ENCODE results near the gene MASP1. TPM values are rescaled to one million over a fixed set of nuclear protein-coding genes. Genes with fewer than 3 reads are reported as not detected.

The MASP1 gene
- total RNA-seq, 1 donor from 2014 or later = not detected

DNA sequence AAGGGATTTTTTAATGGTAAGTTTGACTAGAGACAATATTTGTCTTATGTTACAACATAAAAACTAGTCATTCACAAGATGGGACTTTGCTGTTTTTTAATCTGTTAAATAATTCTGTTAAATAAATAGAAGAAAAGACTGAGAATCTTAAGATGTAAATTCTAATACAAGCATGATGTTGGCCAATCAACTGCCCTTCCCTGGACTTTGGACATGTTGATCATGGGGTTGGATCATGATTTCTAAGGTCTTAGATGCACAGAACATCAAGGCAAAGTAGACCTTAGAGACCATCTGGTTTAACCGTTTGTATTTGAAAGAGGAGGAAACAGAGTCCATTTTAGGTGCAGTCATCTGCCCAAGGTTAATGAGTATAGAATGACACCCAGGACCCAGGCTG, 10.9 kb downstream of the MASP1 start:
- Histone ChIP-seq H3K4me3 (ENCODE audit: low read depth, low read length) (no peak overlapping the region), H3K36me3 (ENCODE audit: control insufficient read depth, insufficient read depth, low read length) (no peaks in the 10 kb centered on the region)
- TF ChIP-seq, protein P1, sequence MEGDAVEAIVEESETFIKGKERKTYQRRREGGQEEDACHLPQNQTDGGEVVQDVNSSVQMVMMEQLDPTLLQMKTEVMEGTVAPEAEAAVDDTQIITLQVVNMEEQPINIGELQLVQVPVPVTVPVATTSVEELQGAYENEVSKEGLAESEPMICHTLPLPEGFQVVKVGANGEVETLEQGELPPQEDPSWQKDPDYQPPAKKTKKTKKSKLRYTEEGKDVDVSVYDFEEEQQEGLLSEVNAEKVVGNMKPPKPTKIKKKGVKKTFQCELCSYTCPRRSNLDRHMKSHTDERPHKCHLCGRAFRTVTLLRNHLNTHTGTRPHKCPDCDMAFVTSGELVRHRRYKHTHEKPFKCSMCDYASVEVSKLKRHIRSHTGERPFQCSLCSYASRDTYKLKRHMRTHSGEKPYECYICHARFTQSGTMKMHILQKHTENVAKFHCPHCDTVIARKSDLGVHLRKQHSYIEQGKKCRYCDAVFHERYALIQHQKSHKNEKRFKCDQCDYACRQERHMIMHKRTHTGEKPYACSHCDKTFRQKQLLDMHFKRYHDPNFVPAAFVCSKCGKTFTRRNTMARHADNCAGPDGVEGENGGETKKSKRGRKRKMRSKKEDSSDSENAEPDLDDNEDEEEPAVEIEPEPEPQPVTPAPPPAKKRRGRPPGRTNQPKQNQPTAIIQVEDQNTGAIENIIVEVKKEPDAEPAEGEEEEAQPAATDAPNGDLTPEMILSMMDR (IDR thresholded peaks at IDR 0.05; ENCODE audit: insufficient read depth, low read length, poor library complexity, severe bottlenecking) = no peak

DNA sequence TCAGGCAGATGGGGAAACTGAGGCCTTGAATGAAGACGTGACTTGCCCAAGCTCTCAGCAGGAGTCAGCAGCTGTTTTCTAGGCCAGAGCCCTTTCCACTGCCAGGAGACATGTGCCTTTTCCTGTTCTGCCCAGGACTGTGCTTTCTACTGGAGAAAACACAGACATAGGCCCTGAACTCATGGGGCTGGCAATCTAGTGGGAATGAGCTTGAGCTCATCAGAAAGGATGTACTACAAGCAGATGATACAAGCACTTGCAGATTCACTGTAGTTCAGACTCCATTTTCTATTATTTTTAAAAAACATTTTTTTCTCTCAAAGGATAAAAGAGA, 14.4 kb downstream of the MASP1 start:
- Histone ChIP-seq H3K36me3 (ENCODE audit: control insufficient read depth, insufficient read depth, low read length) (no peaks in the 10 kb centered on the region), H3K27me3 (ENCODE audit: control insufficient read depth, insufficient read depth, low read length) (no peaks in the 10 kb centered on the region), H3K4me3 (ENCODE audit: low read depth, low read length) (no peak overlapping the region)
- no peak for DNase-seq (ENCODE audit: low read depth)
- TF ChIP-seq, protein P1 (IDR thresholded peaks at IDR 0.05; ENCODE audit: insufficient read depth, low read length, poor library complexity, severe bottlenecking) = no peak

More for the DNA sequence above, 10.9 kb downstream of the MASP1 start:
- no peak for DNase-seq (ENCODE audit: low read depth)
- H3K27me3 ChIP-seq (ENCODE audit: control insufficient read depth, insufficient read depth, low read length) = no peaks in the 10 kb centered on the region

DNA sequence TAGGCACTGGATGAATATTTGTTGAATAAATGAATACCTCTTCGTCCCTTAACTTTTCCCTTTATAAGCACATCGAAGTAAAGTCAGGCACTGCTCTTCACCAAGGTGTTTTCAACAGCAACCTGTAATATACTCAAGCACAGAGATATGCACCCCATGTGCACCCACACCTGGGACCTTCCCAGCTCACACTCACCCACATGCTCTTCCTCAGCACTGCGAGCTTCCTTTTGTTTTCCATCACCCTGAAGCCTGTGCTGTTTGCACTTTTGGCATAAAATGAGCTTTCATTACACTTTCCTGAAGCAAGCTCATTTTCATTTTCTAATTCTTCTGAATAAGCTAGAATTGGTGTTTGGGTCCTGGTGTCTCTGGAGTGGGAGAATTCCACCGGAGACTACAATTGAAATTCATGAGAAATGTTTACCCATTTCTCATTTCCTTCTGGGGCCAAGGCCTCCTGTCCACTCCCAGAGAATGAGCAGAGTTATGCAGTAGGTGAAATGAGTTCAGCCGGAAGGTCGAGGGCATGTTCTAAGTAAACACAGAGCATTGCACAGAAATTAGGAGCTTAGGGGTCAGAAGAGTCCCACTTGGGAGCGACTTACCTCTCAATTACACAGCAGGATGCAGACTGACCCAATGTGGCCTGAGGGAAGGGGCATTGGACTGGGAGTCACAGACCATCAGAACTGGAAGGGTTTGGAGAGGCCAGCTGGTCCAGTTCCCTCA, 15.0 kb downstream of the MASP1 start:
- Histone ChIP-seq H3K36me3 (ENCODE audit: control insufficient read depth, insufficient read depth, low read length) (no peaks in the 10 kb centered on the region), H3K27me3 (ENCODE audit: control insufficient read depth, insufficient read depth, low read length) (no peaks in the 10 kb centered on the region), H3K4me3 (ENCODE audit: low read depth, low read length) (no peak overlapping the region)
- TF ChIP-seq, protein P1 (IDR thresholded peaks at IDR 0.05; ENCODE audit: insufficient read depth, low read length, poor library complexity, severe bottlenecking) = no peak
- DNase-seq (ENCODE audit: low read depth) = no peak

DNA sequence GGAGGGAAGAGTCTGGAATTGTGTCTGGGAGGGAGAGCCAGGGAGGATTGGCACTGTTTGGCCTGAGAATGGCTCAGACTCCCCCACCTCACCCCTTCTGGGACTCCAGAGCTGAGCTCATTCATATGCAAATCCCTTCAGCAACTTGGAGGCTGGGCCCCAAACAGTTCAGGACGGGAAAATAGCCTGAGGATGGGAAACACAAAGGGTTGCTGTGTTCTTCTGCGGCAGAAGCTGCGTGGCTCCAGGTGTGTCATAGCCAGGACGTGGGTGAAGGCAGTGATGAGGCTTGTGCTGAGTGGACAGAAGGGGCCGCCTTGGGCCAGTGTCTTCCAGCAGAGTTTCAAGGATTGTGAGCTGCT, 16.6 kb downstream of the MASP1 start:
- TF ChIP-seq, protein P1 (IDR thresholded peaks at IDR 0.05; ENCODE audit: insufficient read depth, low read length, poor library complexity, severe bottlenecking) = no peak
- H3K4me3 ChIP-seq (ENCODE audit: low read depth, low read length) = no peak overlapping the region
- H3K27me3 ChIP-seq (ENCODE audit: control insufficient read depth, insufficient read depth, low read length) = no peaks in the 10 kb centered on the region
- no peaks in the 10 kb centered on the region for H3K36me3 ChIP-seq (ENCODE audit: control insufficient read depth, insufficient read depth, low read length)
- DNase-seq (ENCODE audit: low read depth) = no peak

DNA sequence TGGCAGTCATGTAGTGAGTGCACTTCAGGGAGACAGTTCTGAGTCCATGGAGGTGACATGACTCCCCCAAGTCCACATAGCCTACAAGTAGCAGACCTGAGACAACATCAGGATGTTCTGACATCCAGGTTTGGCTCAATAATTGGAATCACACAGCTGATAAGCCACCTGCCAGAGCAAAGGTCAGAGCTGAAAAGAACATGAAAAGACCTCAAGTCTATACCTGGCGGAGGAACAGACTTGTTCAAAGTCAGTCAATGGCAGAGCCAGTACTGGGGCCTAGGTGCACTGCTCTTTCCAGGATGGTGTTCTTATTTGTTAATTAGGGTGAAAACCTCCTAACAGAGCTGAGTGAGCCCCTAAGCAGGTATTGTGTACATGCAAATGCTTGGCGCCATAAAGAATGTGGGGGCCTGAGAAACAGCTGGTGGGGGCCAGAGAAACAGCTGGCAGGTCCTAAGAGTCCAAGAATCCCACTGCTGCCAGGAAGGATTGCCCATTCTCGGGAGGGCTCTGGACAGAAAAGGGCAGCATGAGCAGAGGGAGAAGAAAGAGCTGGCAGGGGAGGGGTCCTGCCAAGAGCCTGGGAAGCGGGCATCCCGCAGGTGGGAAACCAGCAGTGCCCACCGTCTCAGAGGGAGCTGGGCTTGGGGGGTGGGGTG, 17.1 kb downstream of the MASP1 start:
- H3K27me3 ChIP-seq (ENCODE audit: control insufficient read depth, insufficient read depth, low read length) = no peaks in the 10 kb centered on the region
- no peak overlapping the region for H3K4me3 ChIP-seq (ENCODE audit: low read depth, low read length)
- DNase-seq (ENCODE audit: low read depth) = no peak
- TF ChIP-seq, protein P1 (IDR thresholded peaks at IDR 0.05; ENCODE audit: insufficient read depth, low read length, poor library complexity, severe bottlenecking) = no peak
- no peaks in the 10 kb centered on the region for H3K36me3 ChIP-seq (ENCODE audit: control insufficient read depth, insufficient read depth, low read length)
